ENCODE results near the gene DDAH2. TPM values are rescaled to one million over a fixed set of nuclear protein-coding genes. Genes with fewer than 3 reads are reported as not detected.

Gene DDAH2
- total RNA-seq, 4 donors from 2014 or later = 78.3 to 148 (median 107) TPM

DNA sequence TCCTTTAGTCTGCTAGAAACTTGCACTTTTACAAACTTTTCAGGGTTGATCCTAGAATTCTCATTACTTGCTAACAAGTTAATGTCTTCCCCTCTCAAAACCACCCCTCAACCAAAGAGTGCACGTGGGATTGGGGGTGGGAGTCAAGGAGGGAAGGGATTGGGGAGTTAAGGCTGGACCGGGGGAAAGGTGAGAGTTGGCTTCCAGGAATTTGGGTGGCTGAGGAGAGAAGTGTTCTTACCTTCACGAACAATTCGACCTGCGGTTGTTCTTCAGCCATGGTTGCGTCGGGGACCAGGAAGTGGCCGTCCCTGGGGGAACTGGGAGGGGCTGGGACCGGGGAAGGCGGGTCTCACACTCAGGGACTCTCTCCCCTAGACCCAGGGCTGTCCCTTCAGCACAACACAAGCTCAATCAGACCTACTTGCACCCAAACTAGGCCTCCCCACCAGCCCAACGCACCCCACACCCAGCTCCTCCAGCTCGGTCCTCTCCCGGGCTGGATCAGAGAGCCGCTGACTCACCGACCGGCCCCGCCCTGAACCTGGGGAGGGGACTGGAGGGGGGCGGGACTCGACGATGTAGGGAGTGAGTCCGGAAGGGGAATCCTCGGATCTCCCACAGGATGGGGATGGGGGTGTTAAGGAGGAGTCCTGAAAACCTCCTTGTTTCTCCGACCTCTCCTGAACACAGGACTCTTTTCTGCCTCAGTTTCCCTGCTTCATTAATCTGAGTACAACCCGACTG, 7.1 kb upstream of the DDAH2 start, which contains the start of gene CLIC1:
Gene CLIC1, minus strand, starts transcription at position 510 of the 747 bp plus-strand sequence. Its CDS starts 230 bp downstream, at position 280.
- no peaks in the 10 kb centered on the region for H3K9me3 ChIP-seq
- peaks cover 23 to 69% (median 55%) of the 10 kb centered on the region in 4 donors for H3K4me1 ChIP-seq
- H3K4me3 ChIP-seq = peak within 1 kb of the TSS; percentile 56 to 91 (median 75)
- intact Hi-C loops (cut with DNase I; ENCODE audit: low total_unique reads) = no loop called here
- peaks cover 0 to 28% (median 11%) of the 10 kb centered on the region in 4 donors for H3K36me3 ChIP-seq
- DNase-seq = peak; percentile 93
- peak; percentile 98 for TF ChIP-seq POLR2A (IDR thresholded peaks at IDR 0.05)
- TF ChIP-seq EP300 (IDR thresholded peaks at IDR 0.05; ENCODE audit: low read depth) = no peak
- TF ChIP-seq, protein P1, sequence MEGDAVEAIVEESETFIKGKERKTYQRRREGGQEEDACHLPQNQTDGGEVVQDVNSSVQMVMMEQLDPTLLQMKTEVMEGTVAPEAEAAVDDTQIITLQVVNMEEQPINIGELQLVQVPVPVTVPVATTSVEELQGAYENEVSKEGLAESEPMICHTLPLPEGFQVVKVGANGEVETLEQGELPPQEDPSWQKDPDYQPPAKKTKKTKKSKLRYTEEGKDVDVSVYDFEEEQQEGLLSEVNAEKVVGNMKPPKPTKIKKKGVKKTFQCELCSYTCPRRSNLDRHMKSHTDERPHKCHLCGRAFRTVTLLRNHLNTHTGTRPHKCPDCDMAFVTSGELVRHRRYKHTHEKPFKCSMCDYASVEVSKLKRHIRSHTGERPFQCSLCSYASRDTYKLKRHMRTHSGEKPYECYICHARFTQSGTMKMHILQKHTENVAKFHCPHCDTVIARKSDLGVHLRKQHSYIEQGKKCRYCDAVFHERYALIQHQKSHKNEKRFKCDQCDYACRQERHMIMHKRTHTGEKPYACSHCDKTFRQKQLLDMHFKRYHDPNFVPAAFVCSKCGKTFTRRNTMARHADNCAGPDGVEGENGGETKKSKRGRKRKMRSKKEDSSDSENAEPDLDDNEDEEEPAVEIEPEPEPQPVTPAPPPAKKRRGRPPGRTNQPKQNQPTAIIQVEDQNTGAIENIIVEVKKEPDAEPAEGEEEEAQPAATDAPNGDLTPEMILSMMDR (IDR thresholded peaks at IDR 0.05) = no peak
- TF ChIP-seq POLR2AphosphoS5 (IDR thresholded peaks at IDR 0.05) = peak; percentile 97 to 98 (median 98)
- 0 to 1% methylated on average over 5 to 22 of the region's 24 CpGs for WGBS, 2 donors (ENCODE audit: low coverage in 1 of 2)
- H3K27me3 ChIP-seq = no peaks in the 10 kb centered on the region
- in situ Hi-C loops (cut with MboI; ENCODE audit: low pct_ligation_motif_present in 1 of 4, low pct_unique_long_range_greater_than_20kb in 1 of 4, low sequenced_read_pairs in 3 of 4) = loop anchor here in 1 of 4 donors (10.0 kb wide), 1 partner anchor 89 kb away; the partner anchor contains the start of gene HSPA1B
- H3K27ac ChIP-seq = peak within 1 kb of the TSS; percentile 96 to 99 (median 98)

DNA sequence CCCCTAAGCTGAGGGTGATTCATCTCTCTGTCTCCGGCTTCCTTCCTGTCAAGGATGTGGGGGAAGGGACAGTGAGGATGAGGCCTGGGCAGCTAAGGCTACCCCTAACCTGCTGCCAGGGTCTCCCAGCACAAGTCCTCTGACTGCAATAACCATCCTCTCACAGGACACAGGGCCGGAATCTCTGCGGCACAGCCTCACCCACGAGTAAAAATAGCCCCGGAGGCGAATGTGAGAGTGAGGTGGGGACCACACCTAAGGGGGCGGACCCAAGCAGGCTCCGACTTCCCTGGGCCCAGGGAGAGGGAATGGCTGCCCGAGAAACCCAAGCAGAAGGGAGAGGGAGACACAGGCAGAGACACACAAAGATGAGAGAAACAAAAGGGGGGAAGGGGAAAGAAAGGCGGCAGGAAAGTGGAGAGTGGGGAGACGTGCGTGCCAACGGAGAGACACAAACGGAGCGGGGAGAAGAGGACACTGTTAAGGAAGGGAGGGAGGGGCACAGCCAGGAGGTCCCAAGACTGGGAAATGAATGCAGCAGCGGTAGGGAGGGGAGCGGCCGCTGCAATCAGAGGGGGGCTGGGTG, 5.8 kb upstream of the DDAH2 start:
- in situ Hi-C loops (cut with MboI; ENCODE audit: low pct_ligation_motif_present in 1 of 4, low pct_unique_long_range_greater_than_20kb in 1 of 4, low sequenced_read_pairs in 3 of 4) = loop anchor here in 1 of 4 donors (10.0 kb wide), 1 partner anchor 90 kb away; the partner anchor contains the start of gene HSPA1B
- no peaks in the 10 kb centered on the region for H3K27me3 ChIP-seq
- intact Hi-C loops (cut with DNase I; ENCODE audit: low total_unique reads) = no loop called here

DNA sequence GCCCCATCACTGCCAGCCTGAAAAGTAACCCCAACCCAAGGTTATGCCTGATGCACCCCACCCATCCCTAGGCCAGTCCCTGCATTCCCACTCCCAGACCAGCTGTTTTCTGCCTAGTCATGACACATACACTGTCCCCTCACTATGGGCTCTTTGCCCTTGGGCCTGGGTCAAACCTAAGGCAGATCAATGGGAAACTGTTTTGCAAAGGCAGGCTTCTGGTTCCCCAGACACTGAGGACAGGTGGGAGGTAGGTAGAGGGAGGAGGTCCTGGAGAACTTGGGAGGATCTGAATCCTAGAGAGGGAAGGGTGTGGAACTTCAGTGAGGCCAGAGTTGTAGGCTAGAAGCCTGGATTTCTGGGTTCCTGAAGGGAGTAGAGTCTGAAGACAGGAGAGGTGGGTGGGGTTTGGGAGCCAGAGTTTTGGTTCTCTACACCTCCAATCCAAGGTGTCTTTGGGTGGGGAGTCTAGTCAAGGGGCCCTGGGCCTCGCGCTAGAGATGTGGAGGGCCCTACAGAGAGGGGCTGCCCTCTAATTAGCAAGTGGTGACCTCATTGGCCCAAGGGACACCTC, 5.2 kb upstream of the DDAH2 start:
- DNase-seq = no peak
- Histone ChIP-seq H3K27ac (peak overlapping the region; percentile 96 to 99 (median 98)), H3K9me3 (no peaks in the 10 kb centered on the region), H3K36me3 (peaks cover 0 to 28% (median 13%) of the 10 kb centered on the region in 4 donors), H3K4me3 (peak overlapping the region; percentile 56 to 91 (median 75)), H3K4me1 (peaks cover 22 to 64% (median 50%) of the 10 kb centered on the region in 4 donors), H3K27me3 (no peaks in the 10 kb centered on the region)
- 22% methylated on average over 2 of the region's 2 CpGs; no CpG with 5 or more reads in 1 of the 2 donors for WGBS, 2 donors (ENCODE audit: low coverage in 1 of 2)
- TF ChIP-seq EP300 (IDR thresholded peaks at IDR 0.05; ENCODE audit: low read depth) (no peak), POLR2A (IDR thresholded peaks at IDR 0.05) (no peak), POLR2AphosphoS5 (IDR thresholded peaks at IDR 0.05) (no peak)
- TF ChIP-seq, protein P1 (IDR thresholded peaks at IDR 0.05) = no peak
- in situ Hi-C loops (cut with MboI; ENCODE audit: low pct_ligation_motif_present in 1 of 4, low pct_unique_long_range_greater_than_20kb in 1 of 4, low sequenced_read_pairs in 3 of 4) = loop anchor here in 1 of 4 donors (10.0 kb wide), 1 partner anchor 90 kb away; the partner anchor contains the start of gene HSPA1B
- intact Hi-C loops (cut with DNase I; ENCODE audit: low total_unique reads) = no loop called here

More for the DNA sequence above, 5.8 kb upstream of the DDAH2 start:
- 1% methylated on average over 18 of the region's 18 CpGs; no CpG with 5 or more reads in 1 of the 2 donors for WGBS, 2 donors (ENCODE audit: low coverage in 1 of 2)
- Histone ChIP-seq H3K4me3 (peak overlapping the region; percentile 56 to 91 (median 75)), H3K27ac (peak overlapping the region; percentile 96 to 99 (median 98)), H3K4me1 (peaks cover 23 to 65% (median 52%) of the 10 kb centered on the region in 4 donors), H3K9me3 (no peaks in the 10 kb centered on the region), H3K36me3 (peaks cover 0 to 28% (median 13%) of the 10 kb centered on the region in 4 donors)
- peak; percentile 84 for DNase-seq
- no peak for TF ChIP-seq EP300 (IDR thresholded peaks at IDR 0.05; ENCODE audit: low read depth)
- peak; percentile 66 to 81 (median 67) for TF ChIP-seq POLR2AphosphoS5 (IDR thresholded peaks at IDR 0.05)
- TF ChIP-seq POLR2A (IDR thresholded peaks at IDR 0.05) = peak; percentile 81
- TF ChIP-seq, protein P1 (IDR thresholded peaks at IDR 0.05) = no peak

All from transverse colon (tissue), 4 donors.